GOT3 (cell line): ENCODE data around the gene SLC7A8.

Experiments
- DNase-seq: peaks from one replicate; lab custom pipeline; 2025; ENCODE audit warnings: mixed read lengths; lab: John Stamatoyannopoulos, UW

SLC7A8 gene

GRCh38 chr14:23093991-23094665, 89.3 kb downstream of the SLC7A8 start:
- no peak for DNase-seq

- DNase-seq, result no peak
Observed at GRCh38 chr14:23093526-23093925, 89.9 kb downstream of the SLC7A8 start.

GRCh38 chr14:23093104-23093503, 90.4 kb downstream of the SLC7A8 start:
- no peak for DNase-seq

GRCh38 chr14:23091294-23092225, 91.9 kb downstream of the SLC7A8 start:
- no peak for DNase-seq

- DNase-seq, result no peak
Observed at GRCh38 chr14:23090254-23090636, 93.2 kb downstream of the SLC7A8 start.

- no peak for DNase-seq
Observed at GRCh38 chr14:23089498-23090253, 93.8 kb downstream of the SLC7A8 start.

- no peak for DNase-seq
Observed at GRCh38 chr14:23086565-23086964, 96.9 kb downstream of the SLC7A8 start.

- DNase-seq, result no peak
Observed at GRCh38 chr14:23085458-23085857, 98.0 kb downstream of the SLC7A8 start.

GRCh38 chr14:23080474-23080873, 103.0 kb downstream of the SLC7A8 start:
- DNase-seq, result no peak

GRCh38 chr14:23079716-23080115, 103.7 kb downstream of the SLC7A8 start:
- DNase-seq, result no peak

GRCh38 chr14:23078692-23079116, 104.8 kb downstream of the SLC7A8 start:
- DNase-seq, result no peak

GRCh38 chr14:23077962-23078361, 105.5 kb downstream of the SLC7A8 start:
- DNase-seq, result no peak

- DNase-seq, result no peak
Observed at GRCh38 chr14:23076785-23077408, 106.6 kb downstream of the SLC7A8 start.
